Measurements from ENCODE around the gene NFKBIB. TPM values are rescaled to one million over a fixed set of nuclear protein-coding genes. Genes with fewer than 3 reads are reported as not detected.

The NFKBIB gene
- total and polyA plus RNA-seq, 2 of the 13 experiments (the other 11 are each of a cell fraction or from before 2014, with no cell fraction given), result 8.6 to 14.9 TPM

GRCh38 chr19:38880882-38881609, 18.7 kb upstream of the NFKBIB start (continued):
- TF ChIP-seq ZBTB10 (CRISPR knock-in tag; IDR thresholded peaks at IDR 0.05; ENCODE audit: borderline replicate concordance), result no peak
- TF ChIP-seq ISX (CRISPR knock-in tag; conservative IDR thresholded peaks at IDR 0.05), result no peak
- TF ChIP-seq ATF6 (CRISPR knock-in tag; conservative IDR thresholded peaks at IDR 0.05), result no peak
- TF ChIP-seq ZBTB37 (CRISPR knock-in tag; IDR thresholded peaks at IDR 0.05), result no peak
- TF ChIP-seq ATRX (CRISPR knock-in tag; IDR thresholded peaks at IDR 0.05; ENCODE audit: borderline replicate concordance), result no peak
- no peak for TF ChIP-seq MXI1 (IDR thresholded peaks at IDR 0.05; ENCODE audit: borderline replicate concordance, low read depth, low read length)
- TF ChIP-seq MAFG (CRISPR knock-in tag; IDR thresholded peaks at IDR 0.05), result no peak
- no peak for TF ChIP-seq RFX1 (IDR thresholded peaks at IDR 0.05)
- no peak for TF ChIP-seq NFYB (CRISPR knock-in tag; IDR thresholded peaks at IDR 0.05)
- no peak for TF ChIP-seq ZNF260 (CRISPR knock-in tag; IDR thresholded peaks at IDR 0.05; ENCODE audit: borderline replicate concordance, low read depth)
- TF ChIP-seq ZNF274 (CRISPR knock-in tag; IDR thresholded peaks at IDR 0.05), result no peak
- TF ChIP-seq NFE2L2 (IDR thresholded peaks at IDR 0.05; ENCODE audit: low read length), result no peak
